Heart left ventricle (tissue), 16 donors: ENCODE results near the gene C2orf92. TPM values are rescaled to one million over a fixed set of nuclear protein-coding genes. Genes with fewer than 3 reads are reported as not detected.

Source experiments
- ATAC-seq, 4 donors: fragments of 200-7000 bp; cut with Tn5 transposase; one replicate each; pipeline ENCODE4 v1.9.1; 2020 to 2022; ENCODE audit warnings: moderate library complexity in 4 of 4, mild to moderate bottlenecking in 3 of 4, moderate number of reproducible peaks in 1 of 4
- DNase-seq, 5 donors: peaks; one replicate each; pipeline ENCODE4 v3.0.0-alpha.2; 2020
- H3K27ac ChIP-seq, 12 donors: fragments of 200-600 bp; sonication (generic) in 4 of 12; one replicate each; pipeline versions ENCODE4 v1.5.0 to v1.8.0; 2016 to 2022; ENCODE audit warnings: mild to moderate bottlenecking in 2 of 12
- H3K27me3 ChIP-seq, 9 donors: fragments of 200-600 bp; sonication (generic) in 2 of 9; one replicate each; pipeline versions ENCODE4 v1.5.1 to v1.8.0; 2016 to 2022; ENCODE audit warnings: mild to moderate bottlenecking in 3 of 9
- H3K36me3 ChIP-seq, 9 donors: fragments of 200-600 bp; sonication (generic) in 2 of 9; one replicate each; pipeline versions ENCODE4 v1.5.0 to v1.8.0; 2018 to 2022; ENCODE audit warnings: mild to moderate bottlenecking in 2 of 9
- H3K4me1 ChIP-seq, 12 donors: fragments of 200-600 bp; sonication (generic) in 4 of 12; one replicate each; pipeline versions ENCODE4 v1.5.0 to v1.8.0; 2016 to 2022; ENCODE audit warnings: mild to moderate bottlenecking in 3 of 12
- H3K4me3 ChIP-seq, 12 donors: fragments of 200-600 bp; sonication (generic) in 4 of 12; one replicate each; pipeline versions ENCODE4 v1.5.0 to v1.8.0; 2017 to 2022; ENCODE audit warnings: mild to moderate bottlenecking in 9 of 12, moderate library complexity in 4 of 12
- H3K9me3 ChIP-seq, 12 donors: fragments of 200-600 bp; sonication (generic) in 4 of 12; one replicate each; pipeline versions ENCODE4 v1.5.0 to v1.8.0; 2016 to 2022; ENCODE audit warnings: mild to moderate bottlenecking in 1 of 12
- CTCF ChIP-seq, 12 donors: fragments of 200-600 bp; sonication (generic) in 4 of 12; IDR thresholded peaks; one replicate each; pipeline versions ENCODE4 v1.5.0 to v1.8.0; 2018 to 2022; ENCODE audit warnings: antibody characterized with exemption in 12 of 12, mild to moderate bottlenecking in 5 of 12
- POLR2A ChIP-seq, 2 donors: fragments of 450-650 bp; IDR thresholded peaks; one replicate each; pipeline ENCODE4 v1.6.1; 2017; ENCODE audit warnings: antibody characterized with exemption in 2 of 2, mild to moderate bottlenecking in 2 of 2, moderate library complexity in 2 of 2
- WGBS, 4 donors: extraction: QIAGEN DNeasy Blood & Tissue Kit in 2 of 4; methylation state at CpG; one replicate each; pipeline versions ENCODE4 v1.1.5 to v1.1.7; 2013 to 2018; 5-methylcytosine and 5-hydroxymethylcytosine counted together
- intact Hi-C, 10 donors: fragments of 100-400 bp; cut with DNase I; formaldehyde crosslinking; loops; one replicate each; pipeline versions ENCODE4 v1.11.1 to v1.14.2; 2022
- polyA plus RNA-seq, 2 donors: library from polyadenylated mRNA; stranded (reverse); fragments of 200-250 nt; gene quantifications; one replicate each; pipeline ENCODE4 v1.2.3, GENCODE V29; 2013
- total RNA-seq, 9 donors: library from RNA; depleted of rRNA in 2 of 9; stranded (reverse); fragments of >200 nt in 2 of 9; fragmentation: NEBNext Ultra II Directional in 3 of 9; extraction: Animal tissue kit (Norgen Biotek cat#: 25700) in 3 of 9; gene quantifications; one replicate each; pipeline versions ENCODE4 v1.1.0 to v1.2.4, GENCODE V29; 2016 to 2023
- donor health status: ischemic (EF 13 %, LVEDD 7.1; RV severe dilation, severe dysfunction).
- donor health status: healthy with polysubstance abuse.
- donor health status: DM: no; HTN: yes; CAD: no.
- donor health status: DM: no; HTN: no; CAD: no.
- donor health status: ischemic (EF 25% LVEDD 6.9; RV normal size, moderate dysfunction).
- donor health status: ischemic (EF 25% LVEDD 5.7; RV mildly dilated, moderate dysfunction).
- donor health status: healthy.
- donor health status: DM: yes; HTN: yes; CAD: no.
- donor health status: ischemic (EF 35%, LVEDD 5.7; RV mildly dilated, moderate dysfunction).
- donor health status: nonischemic (EF 11% LVEDD 7.7; RV severe dilation, severe dysfunction).
- donor health status: DM: yes; HTN: yes; CAD: no.
- donor health status: PGD.
- donor health status: ischemic (EF 29% LVEDD 5.4; RV normal size, mild dysfunction).
- donor health status: nonischemic (EF 23%, LVEDD 6.1; RV moderate dilation, normal function).

C2orf92 gene
- total and polyA plus RNA-seq, 11 donors, result 0.89 to 11.0 (median 2.4) TPM

GRCh38 chr2:97714084-97714949 lies 44.8 kb downstream of the C2orf92 start:
- ATAC-seq, result no peak

GRCh38 chr2:97714950-97715652 lies 45.6 kb downstream of the C2orf92 start:
- Histone ChIP-seq H3K4me3 (peak overlapping the region in 1 of 12 donors; percentile 52), H3K27me3 (no peaks in the 10 kb centered on the region), H3K36me3 (no peaks in the 10 kb centered on the region), H3K9me3 (no peaks in the 10 kb centered on the region), H3K27ac (peak overlapping the region in 1 of 12 donors; percentile 79), H3K4me1 (peaks cover 0 to 9% (median 0%) of the 10 kb centered on the region in 12 donors)
- ATAC-seq (no peak), DNase-seq (peak in 2 of 5 donors; percentile 11 to 47)
- WGBS, 4 donors, result 82 to 90% (median 85%) methylated on average over 13 of the region's 13 CpGs
- intact Hi-C loops, result loop anchor here in 3 of 10 donors (5.0 kb wide), 2 partner anchors 32 to 672 kb away; no protein-coding TSS in a partner anchor
- TF ChIP-seq CTCF (IDR thresholded peaks at IDR 0.05) (no peak), POLR2A (IDR thresholded peaks at IDR 0.05) (no peak)

More at GRCh38 chr2:97714084-97714949, 44.8 kb downstream of the C2orf92 start:
- Histone ChIP-seq H3K4me3 (peak overlapping the region in 1 of 12 donors; percentile 52), H3K9me3 (no peaks in the 10 kb centered on the region), H3K4me1 (peaks cover 0 to 9% (median 0%) of the 10 kb centered on the region in 12 donors), H3K27ac (peak overlapping the region in 1 of 12 donors; percentile 79), H3K27me3 (no peaks in the 10 kb centered on the region), H3K36me3 (no peaks in the 10 kb centered on the region)
- TF ChIP-seq CTCF (IDR thresholded peaks at IDR 0.05) (no peak), POLR2A (IDR thresholded peaks at IDR 0.05) (no peak)
- intact Hi-C loops, result loop anchor here in 3 of 10 donors (5.0 kb wide), 2 partner anchors 33 to 673 kb away; no protein-coding TSS in a partner anchor
- 78 to 81% (median 80%) methylated on average over 17 of the region's 17 CpGs for WGBS, 4 donors
- peak in 2 of 5 donors; percentile 16 to 58 for DNase-seq

GRCh38 chr2:97715951-97716694 lies 46.6 kb downstream of the C2orf92 start:
- TF ChIP-seq CTCF (IDR thresholded peaks at IDR 0.05) (no peak), POLR2A (IDR thresholded peaks at IDR 0.05) (no peak)

More at GRCh38 chr2:97715951-97716694, 46.6 kb downstream of the C2orf92 start:
- no peaks in the 10 kb centered on the region for H3K36me3 ChIP-seq
- no peaks in the 10 kb centered on the region for H3K9me3 ChIP-seq
- H3K27ac ChIP-seq, result peak overlapping the region in 1 of 12 donors; percentile 79
- WGBS, 4 donors, result 82 to 89% (median 85%) methylated on average over 9 of the region's 9 CpGs
- intact Hi-C loops, result no loop called here
- ATAC-seq (no peak), DNase-seq (peak in 2 of 5 donors; percentile 11 to 48)
- H3K4me3 ChIP-seq, result peak overlapping the region in 1 of 12 donors; percentile 52
- H3K4me1 ChIP-seq, result peaks cover 0 to 9% (median 0%) of the 10 kb centered on the region in 12 donors
- H3K27me3 ChIP-seq, result no peaks in the 10 kb centered on the region
